Renal cortex interstitium (tissue), 11 donors: Measurements from ENCODE around the gene PTPRN2. TPM values are rescaled to one million over a fixed set of nuclear protein-coding genes. Genes with fewer than 3 reads are reported as not detected.
"Not testable (repeated sequence)": the region's sequence is repeated elsewhere in the genome, so short reads cannot be mapped to it uniquely, and the experiment has no call there.

ENCODE experiments used
- DNase-seq, 11 donors: peaks; one replicate each; pipeline ENCODE4 v3.0.0-alpha.2; 2013; ENCODE audit warnings: low read depth in 9 of 11, low spot score in 4 of 11; ENCODE audit errors: extremely low read depth in 1 of 11
- polyA plus RNA-seq, 3 donors: library from polyadenylated mRNA; unstranded; fragments of 120-200 nt; gene quantifications; one replicate each; pipeline ENCODE4 v1.2.1, GENCODE V29; 2013; ENCODE audit not compliant: insufficient read length in 3 of 3

The PTPRN2 gene
- polyA plus RNA-seq, 3 donors, result 6.0 to 7.7 (median 7.2) TPM

DNA sequence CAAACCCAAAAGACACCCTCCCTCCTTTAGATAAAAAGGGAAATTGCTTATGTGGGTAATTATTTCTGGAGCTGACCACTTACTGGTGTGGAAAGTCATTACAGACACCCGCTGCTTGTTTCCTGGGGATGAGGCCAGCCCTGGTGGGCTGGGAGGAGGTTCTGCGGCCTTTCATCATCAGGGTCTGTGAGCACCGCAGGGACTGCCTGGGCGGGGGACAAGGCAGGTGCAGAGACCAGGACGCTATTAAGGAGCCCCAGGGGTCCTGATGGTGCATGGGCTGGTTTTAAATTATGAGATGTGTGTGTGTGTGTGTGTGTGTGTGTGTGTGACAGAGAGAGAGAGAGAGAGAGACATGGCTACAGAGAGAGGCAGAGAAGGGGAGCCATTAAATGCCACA is 1079.6 kb downstream of the PTPRN2 start:
- DNase-seq, result no peak

GRCh38 chr7:157506268-157506667 is 1081.4 kb downstream of the PTPRN2 start:
- no peak for DNase-seq

GRCh38 chr7:157505646-157506045 is 1082.0 kb downstream of the PTPRN2 start:
- DNase-seq, result no peak

DNA sequence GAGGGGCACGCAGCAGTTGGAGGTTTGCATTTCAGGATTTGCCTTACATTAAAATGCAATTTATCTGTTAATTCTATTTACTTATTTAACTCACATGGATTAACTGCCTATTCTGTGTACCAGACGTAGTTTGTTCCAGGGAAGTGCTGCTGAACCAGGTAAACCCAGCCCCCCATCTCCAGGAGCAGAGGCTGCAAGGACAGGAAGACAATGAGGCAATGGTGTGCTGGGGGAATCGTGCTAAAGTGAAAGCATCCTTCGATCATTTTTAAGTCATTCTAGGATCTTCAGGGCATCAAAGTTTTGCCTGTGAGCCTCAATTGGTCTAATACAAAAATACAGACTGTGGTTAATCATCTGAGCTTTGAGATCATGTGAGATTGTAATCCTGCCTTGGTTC is 1084.4 kb downstream of the PTPRN2 start:
- no peak for DNase-seq

DNA sequence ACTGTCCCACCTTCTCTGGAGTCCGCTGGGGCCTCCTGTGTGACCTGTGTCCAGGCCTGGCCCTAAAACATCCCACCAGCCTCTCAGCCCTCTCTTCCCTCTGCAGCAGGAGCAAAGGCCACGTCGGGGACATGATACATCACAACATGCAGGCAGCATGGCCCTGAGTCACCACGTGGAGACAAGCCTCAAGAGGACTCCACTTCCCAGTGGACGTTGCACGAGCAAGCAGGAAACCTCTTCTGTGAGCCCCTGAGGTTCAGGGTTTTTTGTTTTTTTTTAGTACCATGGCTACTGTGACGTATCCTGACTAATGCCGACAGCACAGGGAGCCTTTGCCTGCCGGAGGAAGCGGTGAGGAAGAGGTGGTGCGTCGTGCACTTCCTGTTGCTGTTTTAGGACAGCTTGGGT is 1084.9 kb downstream of the PTPRN2 start:
- DNase-seq, result peak in 1 of 11 donors; percentile 14

- DNase-seq, result no peak
These were observed 1086.0 kb downstream of the PTPRN2 start for GRCh38 chr7:157501581-157501980.

DNA sequence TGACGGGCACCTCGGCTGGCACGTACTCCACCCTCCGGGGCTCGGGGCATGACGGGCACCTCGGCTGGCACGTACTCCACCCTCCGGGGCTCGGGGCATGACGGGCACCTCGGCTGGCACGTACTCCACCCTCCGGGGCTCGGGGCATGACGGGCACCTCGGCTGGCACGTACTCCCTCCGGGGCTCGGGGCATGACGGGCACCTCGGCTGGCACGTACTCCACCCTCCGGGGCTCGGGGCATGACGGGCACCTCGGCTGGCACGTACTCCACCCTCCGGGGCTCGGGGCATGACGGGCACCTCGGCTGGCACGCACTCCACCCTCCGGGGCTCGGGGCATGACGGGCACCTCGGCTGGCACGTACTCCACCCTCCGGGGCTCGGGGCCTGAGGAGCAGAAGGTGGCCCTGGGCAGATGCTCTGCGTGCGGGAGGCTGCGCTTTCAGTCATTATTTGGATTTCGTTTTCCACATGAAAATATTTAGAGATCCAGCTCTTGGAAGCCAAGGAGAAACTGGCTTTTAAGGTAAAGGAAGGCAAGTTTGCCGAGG is 1086.6 kb downstream of the PTPRN2 start:
- not testable (repeated sequence) for DNase-seq

DNA sequence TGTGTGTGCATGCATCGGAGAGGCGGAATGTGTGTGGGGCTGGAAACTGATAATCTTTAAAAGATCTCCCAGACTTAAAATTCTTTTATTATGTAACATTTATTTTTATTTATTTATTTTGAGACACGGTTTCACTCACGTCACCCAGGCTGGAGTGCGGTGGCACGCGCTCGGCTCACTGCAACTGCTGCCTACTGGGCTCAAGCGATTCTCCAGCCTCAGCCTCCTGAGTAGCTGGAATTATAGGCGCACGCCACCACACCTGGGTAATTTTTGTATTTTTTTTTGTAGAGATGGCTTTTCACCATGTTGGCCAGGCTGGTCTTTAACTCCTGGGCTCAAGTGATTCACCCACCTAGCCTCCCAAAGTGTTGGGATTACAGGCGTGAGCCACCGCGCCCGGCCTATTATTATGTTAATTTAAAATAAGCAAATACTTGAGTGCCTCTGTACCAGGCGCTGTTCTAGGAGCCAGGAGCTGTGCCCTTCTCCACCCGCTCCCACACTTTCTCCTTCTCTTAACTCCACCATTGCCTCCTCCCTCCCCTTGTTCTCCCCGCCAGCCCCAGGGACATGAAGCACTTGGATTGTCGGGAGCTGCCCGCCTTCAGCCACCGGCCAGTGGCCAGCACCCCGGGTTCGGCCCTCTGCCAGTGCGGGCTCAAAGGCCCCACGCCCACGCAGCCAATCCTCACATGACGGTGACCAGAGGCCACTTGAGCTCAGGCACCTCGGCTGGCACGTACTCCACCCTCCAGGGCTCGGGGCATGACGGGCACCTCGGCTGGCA is 1087.3 kb downstream of the PTPRN2 start:
- no peak for DNase-seq

DNA sequence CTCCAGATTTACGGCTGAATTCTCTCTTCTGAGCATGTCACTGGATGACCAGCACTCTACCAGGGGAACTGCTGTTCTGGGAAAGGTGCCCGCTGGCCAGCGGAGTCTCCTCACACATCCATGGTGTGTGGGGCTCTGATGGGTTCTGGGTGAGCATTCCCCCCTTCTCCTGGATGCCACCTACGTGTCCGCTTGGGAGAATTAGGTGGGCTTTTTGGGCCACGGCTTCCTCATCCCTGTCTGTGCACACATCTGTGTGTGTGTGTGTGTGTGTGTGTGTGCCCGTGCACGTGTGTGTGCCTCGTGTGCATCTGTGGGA is 1087.8 kb downstream of the PTPRN2 start:
- no peak for DNase-seq

GRCh38 chr7:157499121-157499834 is 1088.3 kb downstream of the PTPRN2 start:
- DNase-seq, result no peak

DNA sequence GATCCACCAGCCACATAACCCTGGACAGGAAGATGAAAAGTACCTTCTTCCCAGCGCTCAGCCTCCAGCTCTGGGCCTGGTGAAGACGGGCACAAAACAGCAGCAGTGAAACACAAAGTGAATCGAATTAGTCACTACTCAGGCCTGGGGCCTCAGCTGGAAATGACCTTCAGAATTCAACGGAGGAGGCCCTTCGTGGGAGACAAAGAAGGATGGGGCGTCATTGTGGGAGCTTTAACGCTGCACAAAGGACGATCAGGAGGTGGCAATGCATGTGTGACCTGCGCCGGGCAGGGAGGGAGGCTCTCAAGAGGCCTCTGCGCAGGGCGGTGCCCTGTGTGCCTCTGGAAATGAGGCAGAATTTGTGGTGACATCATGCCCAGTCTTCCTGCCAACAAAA is 1089.0 kb downstream of the PTPRN2 start:
- DNase-seq, result no peak

- DNase-seq, result no peak
These were observed 1089.6 kb downstream of the PTPRN2 start for GRCh38 chr7:157497744-157498651.

DNA sequence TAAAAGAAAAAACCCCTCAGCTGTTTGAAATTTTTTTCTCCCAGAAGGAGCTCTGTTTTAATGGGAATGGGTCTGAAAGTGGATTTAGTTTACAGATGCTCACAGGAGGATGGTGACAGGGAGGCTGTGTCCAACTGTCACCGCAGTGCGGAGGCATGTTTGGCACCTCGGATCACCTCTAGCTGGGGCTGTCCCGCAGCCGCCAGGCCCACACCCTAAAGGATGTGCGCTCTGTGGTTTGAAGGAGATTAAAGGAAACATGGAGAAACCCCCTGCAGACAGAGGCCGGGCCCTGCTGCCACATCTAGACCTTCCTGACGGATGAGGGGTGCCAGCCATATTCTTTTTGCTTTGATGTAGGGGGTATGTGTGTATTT is 1090.3 kb downstream of the PTPRN2 start:
- no peak for DNase-seq

- no peak for DNase-seq
These were observed 1091.0 kb downstream of the PTPRN2 start for GRCh38 chr7:157496416-157497275.

DNA sequence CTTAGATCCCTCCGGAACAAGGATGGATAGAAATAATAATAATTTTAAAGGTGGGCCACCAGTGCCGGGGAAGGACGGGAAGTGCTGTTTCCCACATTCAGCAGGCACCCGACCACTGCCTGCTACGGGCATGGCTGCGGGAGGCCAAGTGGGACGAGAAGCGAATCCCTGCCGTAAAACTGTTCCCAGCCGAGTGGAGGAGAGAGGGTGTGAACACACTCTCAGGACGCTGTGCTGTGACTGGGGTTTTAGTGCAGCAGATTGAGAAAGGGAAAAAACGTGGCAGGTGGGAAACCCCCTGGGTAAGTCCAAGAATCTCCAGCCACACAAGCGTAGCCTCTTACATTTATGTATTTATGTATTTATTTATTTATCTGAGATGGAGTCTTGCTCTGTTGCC is 1092.0 kb downstream of the PTPRN2 start:
- DNase-seq, result no peak

DNA sequence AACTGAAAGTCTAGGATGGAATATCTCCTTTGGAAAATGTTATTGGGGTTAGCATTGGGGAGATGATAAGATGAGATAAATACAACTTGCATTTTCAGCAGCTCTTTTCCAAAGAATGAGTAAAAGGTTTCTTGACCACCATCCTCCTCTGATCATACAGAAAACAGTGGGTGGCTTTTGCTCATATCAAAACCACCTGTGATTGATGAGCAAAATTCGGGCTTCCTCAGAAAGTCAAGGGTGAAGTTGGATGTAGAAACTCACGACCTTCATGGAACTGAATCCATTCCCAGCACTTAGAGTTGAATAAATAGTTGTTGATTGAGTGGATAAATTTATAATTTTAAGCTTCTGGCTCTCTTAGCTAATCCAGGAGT is 1092.5 kb downstream of the PTPRN2 start:
- DNase-seq, result no peak

- DNase-seq, result peak in 1 of 11 donors; percentile 16
These were observed 1093.0 kb downstream of the PTPRN2 start for GRCh38 chr7:157494506-157495176.

DNA sequence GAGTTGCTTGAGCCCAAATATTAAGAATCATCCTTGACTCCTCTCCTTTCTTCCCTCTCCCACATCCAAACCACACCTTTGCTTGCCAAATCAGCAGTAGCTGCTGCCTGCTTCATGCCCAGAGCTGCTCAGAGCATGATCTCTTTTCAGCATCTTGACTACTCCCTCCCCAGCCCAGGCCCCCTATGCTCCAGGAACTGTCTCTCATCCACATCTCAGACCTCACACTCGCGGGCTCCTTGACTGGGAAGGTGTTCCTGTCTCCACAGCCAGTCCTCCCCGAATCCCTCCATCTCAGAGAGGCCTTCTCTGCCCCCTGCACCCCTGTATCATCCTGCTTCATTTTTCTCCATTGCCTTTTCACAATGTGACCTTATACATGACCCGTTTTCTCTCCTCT is 1093.8 kb downstream of the PTPRN2 start:
- DNase-seq, result no peak
